ENCODE data around the gene CORO2B. TPM values are rescaled to one million over a fixed set of nuclear protein-coding genes. Genes with fewer than 3 reads are reported as not detected.
A peak's percentile ranks its signal among the peaks of the same experiment; 100 is the strongest.

The CORO2B gene
- total and polyA plus RNA-seq, 9 of the 15 experiments (the other 6 are each of a cell fraction or from before 2014, with no cell fraction given), result not detected

- TF ChIP-seq HCFC1 (IDR thresholded peaks at IDR 0.05; ENCODE audit: low read depth, low read length), result peak; percentile 45; the same call in 1 of the 2 replicates
- TF ChIP-seq TOE1 (IDR thresholded peaks at IDR 0.05; ENCODE audit: borderline replicate concordance), result no peak
- no peak for TF ChIP-seq TOE1 (CRISPR knock-in tag; IDR thresholded peaks at IDR 0.05; ENCODE audit: borderline replicate concordance, low read depth)
- no peak for TF ChIP-seq ZNF146 (CRISPR knock-in tag; IDR thresholded peaks at IDR 0.05; ENCODE audit: unreplicated experiment)
- TF ChIP-seq PHB2 (IDR thresholded peaks at IDR 0.05; ENCODE audit: low read depth), result no peak
- peak; percentile 32; the same call in 1 of the 2 replicates for TF ChIP-seq ZNF143 (CRISPR knock-in tag; IDR thresholded peaks at IDR 0.05)
- TF ChIP-seq RAD51 (IDR thresholded peaks at IDR 0.05; ENCODE audit: borderline replicate concordance, low read depth), result no peak
- TF ChIP-seq SMC3 (conservative IDR thresholded peaks at IDR 0.05; ENCODE audit: insufficient read depth, low read depth, low read length), result no peak
- TF ChIP-seq DEAF1 (CRISPR knock-in tag; IDR thresholded peaks at IDR 0.05), result no peak
- no peak for TF ChIP-seq GMEB1 (CRISPR knock-in tag; IDR thresholded peaks at IDR 0.05)
- TF ChIP-seq ESRRB (CRISPR knock-in tag; IDR thresholded peaks at IDR 0.05; ENCODE audit: borderline replicate concordance), result no peak
- no peak for TF ChIP-seq POLR2AphosphoS2 (IDR thresholded peaks at IDR 0.05; ENCODE audit: low read length)
- TF ChIP-seq TAF15 (IDR thresholded peaks at IDR 0.05; ENCODE audit: low read depth, low read length), result no peak
- TF ChIP-seq ZNF75A (CRISPR knock-in tag; IDR thresholded peaks at IDR 0.05), result no peak
These were observed 41.7 kb upstream of the CORO2B start (continued) for GRCh38 chr15:68537097-68537496.

Data from K562 (cell line).